Endometrium (tissue), 2 donors: ENCODE data around the gene KCNN3.

Source experiments
- FAIRE-seq: peaks from 2 replicates; lab custom pipeline; 2012; peaks lifted over from hg19 to GRCh38; lab: Jason Lieb, UNC
- donor health status: control.
- donor health status: control.

The KCNN3 gene

DNA sequence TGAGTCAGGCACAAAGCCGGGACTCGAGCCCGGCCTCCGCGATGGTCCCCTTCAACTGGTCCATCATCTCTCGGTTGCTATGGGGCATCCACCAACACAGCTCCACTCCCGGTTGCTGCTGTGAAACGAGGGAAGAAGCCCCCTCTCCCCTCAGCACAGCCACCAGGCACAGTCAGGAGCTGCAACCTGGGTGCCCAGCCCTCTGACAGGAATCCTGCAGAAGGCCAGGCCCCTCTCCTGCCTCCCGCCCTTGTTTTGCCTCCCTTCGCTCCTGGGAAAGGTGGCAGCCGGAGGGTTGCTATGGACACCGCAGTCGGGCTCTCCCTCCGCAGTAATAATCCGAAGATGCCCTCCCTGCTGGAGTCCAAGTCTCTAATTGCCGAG is 8.9 kb upstream of the KCNN3 start:
- FAIRE-seq, result no peak

DNA sequence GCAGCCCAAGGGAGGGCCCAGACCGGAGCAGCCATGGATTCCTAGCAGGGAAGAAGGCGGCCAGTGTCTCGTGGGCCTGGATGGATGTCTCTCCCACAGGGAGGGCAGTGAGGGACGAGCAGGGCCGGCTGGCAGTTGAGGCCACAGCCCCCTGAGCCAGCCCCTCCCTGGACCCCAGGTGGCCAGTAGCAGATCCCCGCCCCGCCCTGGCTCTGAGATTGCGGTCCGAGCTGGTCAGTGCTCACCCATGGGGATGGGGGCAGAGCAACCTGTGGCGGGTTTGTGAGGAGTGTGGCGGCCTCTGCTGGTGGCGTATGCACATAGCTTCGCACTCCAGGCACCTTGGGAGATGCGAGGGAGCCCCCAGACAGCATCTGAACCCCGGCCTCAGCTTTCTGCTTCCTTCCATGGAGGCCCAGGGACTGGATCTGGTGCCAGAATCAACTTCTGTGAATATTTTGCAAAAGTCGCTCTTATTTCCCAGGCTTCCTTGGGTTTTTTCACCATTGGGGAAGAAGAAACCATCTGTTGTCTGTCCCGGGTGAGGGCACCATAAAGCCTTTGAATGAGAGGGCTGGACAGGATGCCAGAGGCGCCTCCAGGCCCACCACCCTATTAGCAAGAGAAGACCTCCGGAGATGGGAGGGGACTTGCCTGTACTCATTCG is 8.4 kb upstream of the KCNN3 start:
- FAIRE-seq, result no peak

DNA sequence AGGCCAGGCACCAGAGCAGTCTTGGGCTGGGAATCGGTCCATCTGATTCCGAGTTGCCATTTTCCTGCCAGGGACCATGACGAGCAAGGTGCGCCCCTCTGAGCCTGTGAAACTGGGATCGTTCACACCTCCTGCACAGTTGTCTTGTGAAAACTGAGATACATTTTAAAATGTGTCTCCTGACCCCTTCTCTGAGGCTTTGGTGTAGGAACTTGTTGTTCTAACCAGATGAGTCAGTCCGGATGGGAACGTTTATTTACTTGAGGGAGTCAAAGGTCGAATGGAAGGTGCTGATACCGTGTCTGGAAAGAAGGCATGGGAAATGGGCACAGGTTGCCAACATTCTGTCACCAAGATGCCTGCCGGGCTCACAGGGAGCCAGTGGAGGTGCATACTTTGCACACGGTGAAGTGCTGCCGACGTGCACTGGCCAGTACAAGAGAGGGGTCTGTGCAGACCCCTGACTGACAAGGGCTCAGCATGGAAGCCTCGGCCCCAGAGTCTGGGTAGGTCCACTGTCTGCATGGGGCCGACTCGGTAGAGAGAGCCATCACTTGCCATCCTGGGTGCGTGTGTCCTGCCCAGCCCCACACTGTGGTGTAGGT is 7.4 kb upstream of the KCNN3 start:
- FAIRE-seq, result no peak

DNA sequence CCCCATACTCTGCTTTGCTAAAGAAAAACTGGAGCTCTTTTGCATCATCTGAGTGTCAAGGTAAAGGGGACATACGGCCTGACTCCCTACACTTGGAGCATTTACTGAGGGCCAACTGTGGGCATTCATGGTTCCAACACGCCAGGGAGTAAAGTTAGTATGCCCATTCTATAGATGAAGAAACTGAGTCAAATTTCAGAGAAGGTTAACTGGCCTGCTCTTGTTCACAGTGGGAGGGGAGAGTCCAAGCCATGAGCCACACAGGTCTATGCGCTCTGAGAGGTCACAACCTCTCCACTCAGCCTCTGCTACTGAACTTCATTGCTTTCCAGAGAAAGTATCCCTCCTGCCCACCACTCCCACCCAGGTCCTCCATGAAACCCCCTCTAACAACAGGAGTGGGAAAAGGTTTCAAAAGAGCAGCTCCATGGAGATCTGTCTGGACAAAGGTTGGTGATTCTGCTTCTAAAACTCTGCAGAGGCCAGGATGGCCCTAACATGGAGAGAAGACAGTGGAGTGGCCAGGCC is 6.8 kb upstream of the KCNN3 start:
- no peak for FAIRE-seq

DNA sequence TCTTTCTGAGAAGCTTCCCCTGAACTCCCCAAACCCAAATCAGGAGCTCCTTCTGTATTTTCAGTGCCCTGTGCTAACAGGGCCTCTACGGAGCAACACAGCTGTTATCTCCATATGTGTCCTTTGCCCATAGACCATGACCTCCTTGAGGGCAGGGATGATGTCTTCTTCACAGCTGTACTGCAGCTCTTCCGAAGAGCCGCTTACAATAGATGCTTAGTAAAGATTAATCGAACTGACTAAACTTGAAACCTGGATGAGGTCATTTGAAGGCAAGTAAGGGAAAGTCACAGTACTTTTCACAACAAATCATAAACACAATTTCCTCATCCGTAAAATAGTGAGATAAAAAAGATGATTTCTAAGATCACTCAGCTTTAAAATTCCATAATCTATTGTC is 4.4 kb upstream of the KCNN3 start:
- FAIRE-seq, result no peak

DNA sequence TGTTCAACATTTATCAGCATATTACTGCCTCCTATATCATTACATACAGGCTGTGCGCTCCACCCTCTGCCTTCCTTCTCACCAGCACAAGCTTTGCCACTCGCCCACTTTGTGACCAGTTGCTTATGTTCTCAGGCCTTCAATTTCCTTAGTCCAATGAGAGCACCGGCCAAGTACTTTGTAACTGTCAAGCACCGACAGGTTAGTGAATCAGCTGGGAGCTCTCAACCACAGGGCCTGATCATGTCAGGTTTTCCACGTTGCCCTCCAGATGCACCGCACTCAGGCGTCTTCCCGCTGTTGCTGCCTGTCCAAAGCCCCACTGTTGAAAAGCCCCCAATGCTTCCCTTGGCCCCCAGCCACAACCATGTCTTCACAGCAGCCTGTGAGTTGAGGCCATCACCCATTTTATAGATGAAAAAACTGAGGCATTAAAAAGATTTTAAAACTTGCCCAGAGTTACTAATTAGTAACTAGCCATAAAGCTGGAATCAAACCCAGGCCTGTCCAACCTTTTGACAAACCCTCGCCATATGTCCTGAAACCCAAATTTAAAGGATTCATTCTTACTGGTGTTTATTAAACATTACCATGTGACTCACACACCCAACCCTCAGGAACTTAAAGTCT is 3.4 kb upstream of the KCNN3 start:
- FAIRE-seq, result no peak

DNA sequence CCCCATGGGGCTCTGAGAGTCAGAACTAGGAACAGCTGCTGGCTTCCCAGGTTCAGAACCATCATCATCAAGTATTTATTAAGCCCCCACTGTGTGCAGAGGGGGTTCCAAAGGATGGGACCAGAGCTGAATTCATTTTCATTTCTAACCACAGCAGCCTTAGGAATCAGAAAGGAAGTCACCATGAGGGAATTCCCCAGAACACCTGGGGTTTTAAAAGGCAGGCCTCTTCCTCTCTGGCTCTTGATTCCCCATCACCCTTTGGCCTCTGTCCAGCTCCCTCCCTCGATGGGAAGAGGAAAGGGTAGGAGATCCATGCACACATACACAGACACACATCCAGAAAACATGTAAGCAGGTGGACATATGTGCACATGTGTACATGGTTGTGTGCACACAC is 1.3 kb upstream of the KCNN3 start:
- no peak for FAIRE-seq

DNA sequence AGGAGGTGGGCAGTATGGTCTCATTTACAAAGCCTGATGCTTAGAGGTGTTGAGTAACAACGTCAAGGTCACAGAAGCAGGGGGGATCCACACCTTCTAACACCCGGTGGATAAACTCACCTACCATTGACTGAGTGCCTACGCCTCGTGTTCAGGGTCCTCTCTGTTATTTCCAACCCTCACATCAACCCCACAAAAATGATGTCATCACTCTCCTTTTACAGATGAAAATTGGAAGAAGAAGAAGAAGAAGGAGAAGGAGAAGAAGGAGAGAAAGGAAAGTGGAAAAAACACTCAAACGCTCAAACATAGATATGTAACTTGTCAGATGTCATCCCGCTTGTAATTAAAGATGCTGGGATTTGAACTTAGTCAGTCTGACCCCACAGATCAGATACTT is 653 bp upstream of the KCNN3 start:
- no peak for FAIRE-seq

DNA sequence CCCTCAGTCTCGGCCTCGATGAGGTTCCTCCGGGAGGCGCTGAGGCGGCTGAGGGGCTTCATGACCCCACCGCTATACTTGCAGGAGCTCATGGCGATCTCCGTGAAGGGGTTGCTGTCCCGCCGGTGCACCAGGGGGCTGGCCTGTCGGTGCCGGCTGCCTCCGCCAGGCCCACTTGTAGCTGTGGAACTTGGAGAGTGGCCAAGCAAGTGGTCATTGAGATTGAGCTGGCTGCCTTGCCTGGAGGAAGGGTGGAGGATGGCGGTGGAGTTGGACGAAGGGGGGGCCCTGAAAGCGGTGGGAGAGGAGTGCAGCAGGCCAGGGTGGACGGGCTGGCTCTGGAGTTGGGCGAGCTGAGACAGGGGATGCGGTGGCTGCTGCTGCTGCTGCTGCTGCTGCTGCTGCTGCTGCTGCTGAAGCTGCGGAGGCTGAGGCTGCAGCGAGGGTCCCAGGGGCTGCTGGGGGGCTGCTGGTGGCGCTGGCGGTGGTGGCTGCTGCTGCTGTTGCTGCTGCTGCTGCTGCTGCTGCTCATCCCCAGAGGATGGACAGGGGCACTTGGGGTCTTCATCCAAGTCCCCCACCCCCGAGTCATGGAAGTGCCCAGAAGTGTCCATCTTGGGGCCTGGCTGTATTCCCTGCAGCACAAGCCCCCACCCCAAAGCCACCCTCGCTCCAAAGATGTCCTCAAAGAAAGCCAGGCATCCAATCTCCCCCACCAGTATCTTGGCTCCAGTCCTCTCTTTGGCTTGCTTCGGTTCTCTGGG is 548 bp downstream of the KCNN3 start:
- no peak for FAIRE-seq

DNA sequence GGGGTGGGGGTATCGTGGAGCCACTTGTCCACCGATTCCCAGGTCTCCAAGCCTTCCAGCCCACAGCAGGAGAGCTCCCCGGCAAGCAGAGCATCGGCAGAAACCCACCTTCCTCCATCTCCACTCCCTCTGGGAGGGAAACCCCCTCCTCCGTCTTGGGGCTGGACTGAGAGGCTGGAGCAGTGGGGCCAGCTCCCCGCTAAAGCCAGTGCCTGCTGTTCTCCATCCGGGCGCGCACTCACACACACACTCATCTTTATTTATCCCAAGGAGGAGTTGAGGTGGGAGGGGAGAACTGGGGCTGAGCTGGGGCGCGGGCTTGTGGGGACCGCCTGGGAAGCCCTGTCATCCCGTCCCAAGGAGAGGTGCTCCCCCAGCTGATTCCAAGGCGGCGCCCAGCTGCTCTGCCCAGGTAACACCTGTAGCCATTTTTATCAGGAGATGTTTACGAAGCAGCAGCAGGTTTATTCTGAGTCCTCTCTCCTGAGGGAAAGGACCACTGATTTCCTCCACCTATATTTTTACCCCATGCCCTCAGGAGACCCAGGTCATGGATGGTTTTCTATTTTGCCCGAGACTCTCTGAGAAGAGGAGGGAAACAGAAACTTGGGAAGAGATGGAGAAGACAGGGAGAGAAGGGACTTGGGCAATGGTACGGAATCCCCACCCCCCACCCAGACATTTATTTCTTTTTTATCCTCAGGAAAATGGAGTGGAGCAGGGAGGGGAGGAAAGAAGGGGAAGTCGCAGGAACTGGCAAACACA is 2.1 kb downstream of the KCNN3 start:
- no peak for FAIRE-seq

DNA sequence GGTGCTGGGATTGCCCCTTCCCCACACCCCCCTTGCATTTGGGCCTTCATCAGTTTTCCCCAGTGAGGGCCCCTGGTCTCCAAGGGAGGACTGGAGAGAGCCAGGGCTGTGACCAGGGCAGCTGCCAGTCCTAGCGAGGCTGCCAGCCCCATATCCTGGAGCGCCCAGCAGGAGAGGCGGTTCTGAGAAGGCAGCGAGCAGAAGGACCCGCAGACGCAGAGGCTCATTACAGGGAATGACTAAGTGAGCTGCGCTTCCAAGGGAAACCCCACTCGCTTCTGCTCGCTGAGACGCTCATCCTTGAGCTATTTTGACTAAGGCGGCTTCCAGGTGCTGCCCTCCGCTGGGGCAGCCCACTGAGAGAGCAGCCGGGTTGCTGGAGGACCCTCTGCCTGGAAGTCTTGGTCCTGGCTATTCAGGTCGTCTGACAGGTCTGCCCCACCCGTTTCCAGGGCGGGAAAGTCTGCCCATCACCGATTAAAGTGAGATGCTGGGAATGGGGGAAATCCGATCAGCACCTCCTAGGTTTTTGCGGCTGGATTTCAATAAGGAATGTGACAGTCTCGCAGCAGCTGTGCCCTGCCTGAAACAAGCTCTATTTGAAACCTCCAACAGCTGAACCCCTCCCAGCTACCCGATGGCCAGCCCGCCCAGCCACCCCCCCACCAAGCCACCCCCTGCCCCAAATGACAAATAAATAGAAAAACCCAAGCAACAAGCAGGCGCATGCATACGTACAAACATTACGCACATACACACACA is 2.8 kb downstream of the KCNN3 start:
- FAIRE-seq, result no peak

DNA sequence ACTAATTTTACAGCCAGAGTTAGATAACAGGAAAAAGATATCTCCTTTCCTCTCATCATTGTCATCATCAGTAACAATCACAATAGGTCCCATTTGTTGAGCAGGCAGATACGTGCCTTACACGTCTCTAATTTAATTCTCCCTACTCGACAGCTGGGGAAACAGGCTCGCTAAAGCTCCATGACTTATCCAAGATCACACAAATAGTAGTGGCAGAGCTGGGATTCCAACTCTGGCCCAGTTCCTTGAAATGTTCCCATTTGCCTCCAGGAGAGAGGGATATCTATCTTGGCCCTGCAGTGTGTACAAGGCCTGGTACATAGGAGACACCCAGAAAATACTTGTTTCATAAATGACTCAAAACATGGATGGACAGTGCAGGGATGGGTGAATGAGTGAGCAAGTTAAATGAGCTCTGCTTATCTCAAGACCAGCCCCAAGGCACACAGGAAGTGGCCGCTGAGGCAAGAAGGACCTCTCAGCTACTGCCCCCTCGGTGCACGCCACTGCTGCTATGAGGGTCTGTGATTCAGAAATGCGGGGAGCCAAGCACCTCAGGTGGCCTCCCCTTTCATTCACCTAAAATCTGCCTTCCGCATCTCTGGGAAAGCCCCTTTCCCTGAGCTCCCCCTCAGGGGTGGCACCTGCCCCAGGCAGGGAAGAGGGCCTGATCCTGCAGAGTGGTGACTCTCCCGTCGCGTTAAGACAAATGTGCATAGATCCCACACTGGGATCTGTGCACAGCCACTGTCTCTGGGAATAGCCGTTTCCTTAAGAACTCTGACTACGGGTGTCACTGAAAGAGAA is 3.6 kb downstream of the KCNN3 start:
- no peak for FAIRE-seq

DNA sequence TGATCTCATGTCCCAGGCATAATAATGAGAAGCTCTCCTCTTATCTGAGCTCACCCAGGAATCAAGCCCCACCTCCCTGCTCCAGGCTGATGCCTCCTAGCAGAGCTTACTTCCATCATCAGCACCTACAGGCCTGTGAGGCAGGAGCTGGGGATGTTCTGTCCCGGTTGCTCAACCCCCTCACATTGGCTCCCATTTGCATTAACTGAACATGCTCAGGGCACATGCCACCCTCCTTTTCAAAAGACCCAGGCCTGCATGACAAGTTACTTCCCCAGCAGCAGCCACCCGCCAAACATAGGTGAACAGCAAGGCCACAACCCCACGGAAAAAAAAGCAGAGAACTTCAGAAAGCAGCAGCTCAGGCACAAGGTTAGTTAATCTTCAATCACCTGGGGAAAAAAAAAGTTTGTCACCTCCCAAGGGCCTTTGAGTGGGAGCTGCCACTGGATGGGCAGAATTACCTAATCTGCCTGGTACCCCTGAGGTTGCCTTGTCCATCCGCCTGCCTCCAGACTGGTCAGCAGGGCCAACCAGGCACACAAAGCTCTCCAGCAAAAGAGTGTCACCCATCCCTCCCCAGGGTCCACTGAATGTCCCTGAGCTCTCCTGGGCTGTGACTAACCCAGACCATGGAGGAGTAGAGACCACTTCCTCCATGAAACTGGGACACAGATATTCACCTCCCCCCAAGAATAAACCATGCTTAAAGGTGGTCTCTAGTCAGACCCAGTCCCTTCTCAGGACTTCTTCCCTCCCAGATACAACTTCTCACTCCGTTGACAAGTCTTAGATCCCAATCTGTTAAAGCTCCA is 4.4 kb downstream of the KCNN3 start:
- no peak for FAIRE-seq

DNA sequence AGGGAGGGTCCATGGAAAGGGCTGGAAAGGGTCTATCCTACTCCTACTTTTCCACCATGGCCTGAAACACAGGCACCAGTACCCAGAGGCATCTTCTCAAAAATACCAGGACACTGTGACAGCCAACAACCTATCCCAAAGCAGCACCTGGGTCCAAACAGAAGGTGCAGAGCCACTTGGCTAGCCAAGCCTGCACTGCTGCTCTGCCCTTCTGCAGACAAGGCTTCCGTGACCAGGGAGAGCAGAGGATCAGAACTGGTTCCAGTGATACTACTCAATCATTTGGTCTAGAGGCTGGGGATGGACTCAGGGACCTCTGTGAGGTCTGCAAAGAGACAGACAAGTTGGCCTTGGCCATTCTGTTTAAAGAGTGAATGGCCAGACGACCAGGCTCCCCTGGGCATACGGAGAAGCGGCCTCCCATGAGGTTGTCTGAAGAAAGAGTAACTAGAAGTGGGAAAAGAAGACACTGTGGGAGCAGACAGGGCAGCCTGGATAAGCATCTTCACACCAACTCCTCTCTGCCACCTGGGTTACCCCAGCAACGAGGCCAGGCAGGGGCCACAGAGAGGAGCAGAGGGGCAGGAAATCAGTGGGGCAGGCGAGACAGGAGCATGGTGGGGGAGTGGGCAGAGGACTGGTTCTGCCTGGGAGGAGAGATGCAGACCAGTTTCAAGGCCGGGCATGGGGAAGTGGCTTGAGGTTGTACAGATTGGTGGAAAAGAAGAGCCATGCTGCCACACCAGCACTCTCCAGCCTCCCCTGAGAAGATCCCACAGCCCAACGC is 5.7 kb downstream of the KCNN3 start:
- no peak for FAIRE-seq

DNA sequence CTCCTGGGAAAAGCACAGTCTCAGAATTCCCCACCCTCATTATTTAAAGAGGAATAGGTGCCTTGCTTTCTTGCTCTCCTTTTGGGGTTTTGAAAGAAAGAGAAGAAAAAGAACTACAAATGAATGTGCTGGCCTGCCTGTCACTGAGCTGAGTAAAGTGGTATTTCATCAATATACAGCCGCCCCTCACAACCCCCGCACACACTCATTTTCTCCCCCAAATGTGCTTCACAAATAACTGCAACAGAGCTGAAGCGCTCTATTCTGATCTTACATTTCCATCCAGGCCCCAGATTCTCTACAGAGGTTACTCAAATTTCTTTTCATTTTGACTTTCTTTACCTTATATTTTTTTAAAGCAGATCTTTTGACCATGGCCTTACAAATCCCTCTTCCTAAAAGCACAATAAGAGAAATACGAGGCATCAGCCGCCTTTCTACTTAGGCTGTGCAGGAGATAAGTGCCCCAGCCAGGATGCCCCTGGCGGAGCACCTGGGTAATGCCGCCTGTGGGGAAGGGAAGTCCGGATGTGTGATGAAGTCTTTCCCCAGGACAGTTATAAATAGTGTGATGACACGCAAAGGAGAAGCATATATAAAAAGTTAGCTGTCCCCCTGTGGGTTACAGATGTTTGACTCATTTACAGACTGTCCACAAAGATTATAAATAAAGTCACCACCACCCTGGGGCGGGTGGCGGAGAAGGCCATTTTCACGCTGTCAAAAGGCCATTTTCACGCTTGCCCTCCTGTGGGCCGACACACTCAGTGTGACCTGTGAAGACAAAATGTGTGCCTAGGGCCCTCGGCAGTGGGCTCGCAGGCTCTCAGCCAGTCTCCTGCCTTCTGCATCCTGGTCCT is 6.5 kb downstream of the KCNN3 start:
- FAIRE-seq, result no peak

DNA sequence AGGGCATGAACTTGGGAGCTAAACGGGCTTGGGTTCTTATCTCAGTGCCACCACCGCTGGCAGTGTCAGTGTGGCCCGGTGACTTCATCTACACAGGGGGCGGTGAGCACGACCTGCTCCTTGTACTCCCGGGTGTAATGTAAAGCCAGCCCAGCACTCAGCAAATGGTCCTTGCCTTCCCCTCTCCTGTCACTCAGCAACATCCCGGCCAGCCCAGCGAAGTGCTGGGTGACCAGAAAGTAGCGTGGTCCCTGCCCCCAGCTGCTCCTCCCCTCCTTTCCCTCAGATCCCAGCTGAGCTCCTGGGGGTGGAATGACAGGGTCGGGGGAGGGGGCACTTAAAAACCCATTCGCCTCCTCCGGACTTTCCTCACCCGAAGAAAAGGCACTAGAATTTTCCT is 7.2 kb downstream of the KCNN3 start:
- no peak for FAIRE-seq

DNA sequence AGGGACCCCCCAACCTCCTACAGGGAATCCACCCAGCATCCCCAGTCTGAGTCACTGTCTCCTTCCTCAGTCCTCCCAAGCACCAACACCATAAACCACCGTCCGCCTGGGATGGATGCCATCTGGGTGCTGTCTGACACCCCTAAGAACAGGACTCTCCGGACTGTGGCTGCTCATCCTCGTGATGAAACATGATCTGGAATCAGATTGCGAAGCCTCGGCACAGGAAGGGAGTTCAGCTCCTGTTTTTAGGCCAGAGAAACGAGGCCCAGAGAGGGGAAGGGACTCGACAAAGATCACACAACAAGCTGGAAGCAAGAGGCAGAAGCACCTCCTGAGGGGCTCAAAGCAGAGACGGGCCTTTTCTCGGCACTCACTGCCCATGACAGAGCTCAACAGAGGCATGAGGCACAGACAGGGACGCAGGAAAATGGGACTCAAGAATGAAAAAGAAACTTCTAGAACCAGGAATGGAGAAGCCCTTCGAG is 8.4 kb downstream of the KCNN3 start:
- FAIRE-seq, result no peak
